Eye (tissue), 1 donor: Measurements from ENCODE around the gene GUCA1A.
A peak's percentile ranks its signal among the peaks of the same experiment; 100 is the strongest.

Experiments
- DNase-seq: peaks from one replicate; pipeline ENCODE4 v3.0.0-alpha.2; 2015

GUCA1A gene

DNA sequence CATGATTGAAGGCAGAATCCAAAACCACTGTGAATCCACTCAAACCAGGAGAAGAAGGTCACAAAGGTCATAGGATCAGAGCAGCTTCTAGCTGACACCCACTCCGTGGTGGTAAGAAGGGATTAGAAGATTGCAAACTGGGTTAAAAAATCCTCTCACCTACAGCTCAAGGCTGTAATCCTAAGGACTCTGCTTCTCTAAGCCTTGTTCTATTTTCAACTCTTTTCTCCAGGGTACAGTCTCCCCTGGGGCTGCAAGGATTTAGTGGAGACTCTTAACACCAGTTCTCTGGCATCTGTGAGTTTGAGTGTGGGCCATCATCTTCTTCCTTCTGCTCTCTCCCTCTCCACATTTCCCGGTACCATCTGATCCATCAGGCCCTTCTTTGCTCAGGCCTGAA lies at the start of gene GUCA1A:
GUCA1A (plus strand) TSS at position 264 of the 400 bp plus-strand sequence. CDS start 250 bp downstream, outside the sequence.
- DNase-seq: no peak

DNA sequence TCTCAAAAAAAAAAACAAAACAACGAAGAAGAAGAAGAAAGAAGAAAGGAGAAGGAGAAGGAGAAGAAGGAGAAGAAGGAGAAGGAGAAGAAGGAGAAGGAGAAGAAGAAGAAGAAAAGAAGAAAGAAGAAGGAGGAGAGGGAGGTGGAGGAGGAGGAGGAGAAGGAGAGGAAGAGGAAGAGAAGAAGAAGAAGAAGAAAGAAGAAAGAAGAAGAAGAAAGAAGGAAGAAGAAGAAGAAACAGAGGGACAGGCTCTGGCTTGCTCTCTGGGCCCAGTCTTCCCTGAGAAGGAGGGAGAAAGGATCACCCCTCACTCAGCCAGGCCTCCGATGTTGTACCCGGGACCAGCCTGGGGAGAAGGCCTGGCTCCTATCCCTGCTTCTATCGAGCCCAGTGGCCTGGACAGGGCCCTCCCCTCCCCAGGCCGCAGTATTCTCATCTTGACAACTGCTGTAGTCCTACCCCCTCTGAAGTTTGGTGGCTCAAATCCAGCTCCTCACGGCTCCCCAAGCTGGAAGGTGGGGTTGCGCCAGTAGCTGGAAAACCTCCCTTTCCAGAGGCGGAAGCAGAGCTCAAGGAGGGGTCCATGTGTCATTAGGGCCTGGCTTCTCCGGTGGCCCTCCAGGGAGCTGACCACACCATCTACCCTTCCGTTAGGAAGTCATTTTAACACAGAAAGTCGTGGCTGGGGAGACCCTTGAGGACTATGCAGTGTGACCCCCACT lies 49.6 kb upstream of the GUCA1A start:
- no peak for DNase-seq

DNA sequence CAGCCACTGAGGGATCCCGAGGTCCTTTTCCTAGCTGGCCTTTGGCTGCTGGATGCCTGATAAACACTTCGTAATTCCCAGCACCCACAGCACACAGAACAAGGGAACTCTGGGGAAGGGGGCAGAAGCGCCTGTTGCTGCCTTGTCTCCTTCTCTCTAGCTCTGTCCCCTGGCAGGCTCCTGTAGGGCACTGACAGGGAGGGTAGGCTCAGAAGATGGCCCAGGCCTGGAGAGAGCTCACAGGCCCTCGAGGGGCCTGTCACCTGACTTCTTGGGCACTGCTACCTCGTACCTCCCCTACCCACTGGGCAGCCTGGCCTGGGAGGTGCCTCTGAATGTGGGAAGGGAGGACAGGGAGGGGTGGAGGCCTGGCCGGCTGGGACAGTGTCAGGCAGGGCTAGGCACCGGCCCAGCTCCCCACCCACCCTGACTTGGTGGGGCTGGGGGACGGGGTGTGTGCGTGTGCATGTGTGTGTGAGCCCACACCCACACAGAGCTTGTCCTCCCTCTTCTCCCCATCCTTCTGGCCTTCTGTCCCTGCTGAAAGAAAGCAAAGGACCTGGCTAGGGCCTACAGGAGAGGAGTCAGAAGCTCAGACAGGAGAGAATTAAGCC lies 48.8 kb upstream of the GUCA1A start:
- DNase-seq: no peak

DNA sequence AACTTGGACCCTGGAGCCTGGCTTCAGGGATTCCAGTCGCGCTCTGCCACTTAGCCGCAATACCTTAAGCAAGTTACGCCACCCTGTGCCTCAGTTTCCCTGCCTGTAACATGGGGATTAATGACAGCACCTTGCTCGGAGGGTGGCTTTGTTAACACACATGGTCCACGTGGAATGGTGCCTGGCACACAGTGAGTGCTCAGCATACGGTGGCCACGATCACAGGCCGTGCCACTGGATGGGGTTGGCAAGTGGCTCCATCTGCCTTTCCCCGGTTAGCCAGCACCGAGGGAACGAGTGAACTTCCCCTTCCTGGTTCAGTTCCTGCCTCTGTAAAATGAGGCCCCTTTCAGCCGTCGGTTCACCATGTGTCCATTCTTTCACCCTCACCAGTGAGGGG lies 47.9 kb upstream of the GUCA1A start:
- no peak for DNase-seq

DNA sequence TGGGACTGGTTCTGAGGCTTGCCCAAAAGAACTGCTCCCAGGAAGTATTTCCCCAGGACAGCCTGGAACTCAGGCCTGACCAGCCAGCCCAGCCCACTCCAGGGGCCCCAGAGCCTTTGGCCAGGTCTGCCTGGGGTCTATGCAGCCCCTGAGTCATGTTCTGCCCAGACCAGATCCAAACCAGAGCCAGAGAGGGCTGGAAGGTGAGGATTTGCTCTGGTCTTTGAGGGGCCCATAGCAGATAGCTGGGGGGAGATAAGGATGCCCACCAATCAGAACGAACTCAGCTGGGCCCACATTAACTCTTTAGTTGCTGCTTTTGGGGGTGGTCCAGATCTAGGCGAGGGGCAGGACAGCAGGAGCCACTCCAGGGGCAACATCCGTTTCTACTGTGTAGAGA lies 47.5 kb upstream of the GUCA1A start:
- no peak for DNase-seq

DNA sequence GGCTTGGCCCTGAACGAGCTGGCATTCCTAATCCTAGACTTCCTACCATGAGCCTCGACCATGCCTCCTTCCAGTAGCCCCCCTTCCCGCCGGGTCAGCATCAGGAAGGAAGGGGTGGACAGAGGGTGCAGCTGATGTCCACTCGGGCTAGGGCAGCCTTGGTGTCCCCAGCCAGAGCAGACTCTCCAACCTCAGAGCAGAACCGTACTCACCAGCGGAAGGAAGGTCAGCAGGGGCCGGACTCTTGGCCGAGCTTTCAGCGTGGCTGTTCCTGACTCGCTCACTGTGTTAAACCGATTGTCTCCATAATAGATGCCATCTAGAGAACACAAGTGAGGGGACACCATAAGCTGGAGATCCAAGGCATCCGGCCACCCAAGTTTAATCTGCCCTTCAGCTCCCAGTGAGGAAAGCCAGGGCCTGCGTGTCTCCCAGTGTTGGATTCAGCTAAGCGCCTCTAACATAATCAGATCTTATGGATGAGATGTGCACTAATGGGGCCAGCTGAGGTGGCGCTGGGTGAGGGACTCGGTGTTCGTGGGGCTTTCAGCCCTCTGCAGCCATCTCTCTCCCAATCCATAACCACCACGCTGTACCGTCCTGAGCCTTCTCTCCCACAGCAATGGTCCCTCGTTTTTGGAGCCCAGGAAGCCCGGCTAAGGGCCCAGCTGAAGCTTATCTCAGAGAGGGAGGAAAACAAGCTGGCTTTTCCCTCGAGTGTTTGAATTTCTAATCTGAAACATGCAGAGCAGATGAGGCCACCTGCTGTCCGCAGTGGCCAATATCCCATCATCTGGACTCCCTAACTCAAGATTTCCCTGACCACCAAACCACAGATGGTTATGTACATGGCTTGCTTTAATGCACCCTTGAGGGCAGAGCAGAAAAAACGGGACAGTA lies 44.5 kb upstream of the GUCA1A start:
- peak; percentile 34 for DNase-seq

DNA sequence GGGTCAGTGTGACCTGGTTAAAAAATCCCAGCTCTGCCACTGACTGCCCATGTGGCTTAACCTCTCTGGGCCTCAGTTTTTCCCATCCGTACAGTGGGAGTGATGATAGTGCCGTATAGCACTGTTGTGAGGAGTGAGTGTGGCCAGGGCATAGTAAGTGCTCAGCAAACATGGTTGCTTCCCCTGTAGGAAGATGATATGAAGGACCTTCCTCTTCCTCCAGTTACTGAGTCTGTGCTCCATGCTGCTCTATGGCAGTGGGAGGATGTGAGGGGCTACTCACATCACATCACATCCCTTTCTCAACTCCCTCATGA lies 43.8 kb upstream of the GUCA1A start:
- no peak for DNase-seq

DNA sequence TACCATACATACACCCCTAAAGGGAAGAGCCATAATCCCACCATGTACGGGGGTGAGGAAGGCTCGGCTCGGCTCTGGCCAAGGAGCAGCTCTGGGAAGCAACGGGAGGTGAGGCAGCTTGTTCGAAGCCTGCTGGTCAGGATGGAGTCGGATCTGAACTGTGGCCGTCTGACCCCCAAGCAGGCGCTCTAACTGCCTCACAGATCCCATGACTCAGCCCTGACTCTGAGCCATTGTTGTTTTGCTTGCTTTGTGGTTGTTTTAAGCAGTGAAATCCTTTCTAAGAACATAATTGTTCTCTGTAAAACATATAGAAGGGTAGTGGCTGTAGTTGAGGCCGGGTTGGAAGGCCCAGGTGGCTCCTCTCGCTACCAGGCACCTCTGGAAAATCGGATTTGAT lies 41.6 kb upstream of the GUCA1A start:
- DNase-seq: no peak

DNA sequence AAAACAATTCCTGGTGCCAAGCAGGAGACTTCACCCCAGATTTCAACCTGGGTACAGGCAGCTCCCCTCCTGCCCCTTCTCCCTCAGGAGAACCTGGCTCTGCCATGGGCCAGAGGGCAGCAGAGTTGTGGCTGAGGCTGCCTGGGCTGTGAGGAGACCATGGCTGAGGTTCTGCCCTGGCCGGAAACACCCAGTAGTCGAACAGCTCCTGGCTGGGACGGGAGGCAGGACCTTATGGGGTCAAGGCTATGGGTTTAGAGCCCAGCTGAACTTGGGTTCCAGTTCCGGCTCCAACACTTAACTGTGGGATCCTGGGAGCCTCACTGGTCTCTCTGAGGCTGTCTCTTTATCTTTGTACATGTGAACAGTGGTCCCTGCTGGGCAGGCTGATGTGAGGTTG lies 39.2 kb upstream of the GUCA1A start:
- no peak for DNase-seq

DNA sequence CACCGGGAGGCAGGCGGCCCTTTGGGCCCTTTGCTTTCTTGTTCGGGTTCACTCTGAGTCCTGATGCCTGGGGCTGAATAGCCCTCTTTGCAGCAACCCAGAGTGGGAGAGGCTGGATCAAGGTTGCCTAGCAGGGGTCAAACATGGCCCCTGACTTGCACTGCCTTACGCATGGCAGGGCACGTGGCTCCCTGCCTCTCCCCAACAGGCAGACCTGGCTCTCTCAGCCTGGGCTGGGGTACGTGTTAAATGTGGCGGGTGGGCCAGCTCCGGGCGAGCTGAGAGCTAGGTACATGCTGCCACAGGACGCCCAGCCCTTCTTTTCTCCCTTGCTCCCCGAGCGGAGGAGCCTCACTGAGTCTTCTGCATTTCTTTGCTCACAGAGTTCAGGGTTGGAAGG lies 38.0 kb upstream of the GUCA1A start:
- DNase-seq: no peak

DNA sequence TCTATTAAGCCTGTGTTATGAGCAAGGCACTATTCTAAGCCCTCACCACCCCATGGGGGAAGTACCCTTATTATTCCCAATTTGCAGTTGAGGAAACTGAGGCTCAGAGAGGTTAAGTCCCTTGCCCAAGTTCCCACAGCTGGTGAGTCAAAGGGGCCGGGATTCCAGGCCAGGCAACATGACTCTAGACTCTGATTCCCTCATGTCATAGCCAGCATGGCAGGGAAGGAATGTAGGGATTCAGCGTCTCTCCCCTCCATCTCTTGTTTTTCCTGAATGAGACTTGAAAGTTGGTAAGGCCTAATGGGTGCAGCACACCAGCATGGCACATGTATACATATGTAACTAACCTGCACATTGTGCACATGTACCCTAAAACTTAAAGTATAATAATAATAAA lies 37.4 kb upstream of the GUCA1A start:
- DNase-seq: no peak

DNA sequence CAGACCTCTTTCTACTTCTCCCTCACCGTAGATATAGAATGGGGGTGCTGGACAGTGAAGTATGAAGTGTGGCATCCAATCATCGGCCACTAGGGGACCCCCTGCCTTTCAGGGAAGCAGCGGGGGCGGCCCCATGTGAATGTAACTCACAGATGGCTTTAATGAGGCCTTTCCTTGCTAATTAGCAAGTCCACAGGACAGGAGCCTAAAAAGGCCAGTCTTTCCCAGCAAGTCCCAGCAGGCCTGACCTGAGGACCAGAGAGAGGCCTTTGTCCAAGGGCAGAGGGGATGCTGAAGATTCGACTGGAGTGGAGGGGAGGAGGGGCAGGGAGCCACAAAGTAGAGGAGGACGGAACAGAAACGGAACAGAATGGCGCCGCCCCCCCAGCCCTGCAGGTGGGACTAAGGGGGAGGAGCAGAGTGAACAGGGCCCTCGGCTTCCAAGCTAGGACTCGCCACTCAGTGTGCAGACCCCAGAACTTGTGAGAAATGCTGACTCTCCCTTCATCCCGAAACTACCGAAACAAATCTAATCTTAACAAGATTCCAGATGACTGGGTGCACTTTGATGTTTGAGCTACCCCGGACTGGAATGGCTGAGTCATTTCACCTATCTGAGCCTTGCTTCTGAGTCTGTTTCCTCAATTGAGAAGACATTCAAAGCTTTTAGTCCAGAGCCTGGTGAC lies 36.5 kb upstream of the GUCA1A start:
- DNase-seq: peak; percentile 85

DNA sequence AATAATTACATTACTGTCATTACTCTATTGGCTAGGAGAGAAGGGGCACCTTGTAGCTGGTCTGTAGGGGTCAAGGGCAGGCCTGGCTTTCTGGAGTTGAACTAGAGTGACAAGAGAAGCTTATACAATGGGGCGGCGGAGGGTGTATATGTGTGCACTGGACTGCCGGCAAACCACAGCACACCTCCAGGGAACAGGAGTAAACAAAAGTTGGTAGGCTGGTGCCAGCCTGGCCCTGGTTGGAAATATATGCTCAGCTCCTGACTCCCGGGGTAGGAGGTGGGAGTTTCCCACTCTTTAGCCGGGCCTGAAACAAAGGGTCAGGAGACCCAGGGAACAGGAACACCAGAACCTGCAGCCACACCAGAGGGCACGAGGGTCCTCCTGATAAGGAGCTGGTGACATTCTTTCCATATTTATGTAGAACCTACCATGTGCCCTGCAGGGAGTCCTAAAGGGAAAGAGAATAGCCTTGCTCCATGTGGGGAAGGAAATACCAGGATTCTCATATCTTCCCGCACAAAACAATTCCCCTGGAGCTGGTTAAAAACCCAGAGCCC lies 35.9 kb upstream of the GUCA1A start:
- DNase-seq: no peak

DNA sequence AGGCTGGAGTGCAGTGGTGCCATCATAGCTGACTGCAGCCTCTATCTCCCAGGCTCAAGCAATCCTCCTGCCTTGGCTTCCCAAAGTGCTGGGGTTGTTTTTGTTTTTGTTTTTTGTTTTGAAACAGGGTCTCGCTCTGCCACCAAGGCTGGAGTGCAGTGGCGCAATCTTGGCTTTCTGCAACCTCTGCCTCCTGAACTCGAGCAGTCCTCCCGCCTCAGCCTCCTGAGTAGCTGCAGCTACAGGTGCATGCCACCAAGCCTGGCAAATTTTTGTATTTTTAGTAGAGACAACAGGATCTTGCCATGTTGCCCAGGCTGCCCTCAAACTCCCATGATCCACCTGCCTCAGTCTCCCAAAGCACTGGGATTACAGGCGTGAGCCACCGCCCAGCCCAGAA lies 35.0 kb upstream of the GUCA1A start:
- no peak for DNase-seq

DNA sequence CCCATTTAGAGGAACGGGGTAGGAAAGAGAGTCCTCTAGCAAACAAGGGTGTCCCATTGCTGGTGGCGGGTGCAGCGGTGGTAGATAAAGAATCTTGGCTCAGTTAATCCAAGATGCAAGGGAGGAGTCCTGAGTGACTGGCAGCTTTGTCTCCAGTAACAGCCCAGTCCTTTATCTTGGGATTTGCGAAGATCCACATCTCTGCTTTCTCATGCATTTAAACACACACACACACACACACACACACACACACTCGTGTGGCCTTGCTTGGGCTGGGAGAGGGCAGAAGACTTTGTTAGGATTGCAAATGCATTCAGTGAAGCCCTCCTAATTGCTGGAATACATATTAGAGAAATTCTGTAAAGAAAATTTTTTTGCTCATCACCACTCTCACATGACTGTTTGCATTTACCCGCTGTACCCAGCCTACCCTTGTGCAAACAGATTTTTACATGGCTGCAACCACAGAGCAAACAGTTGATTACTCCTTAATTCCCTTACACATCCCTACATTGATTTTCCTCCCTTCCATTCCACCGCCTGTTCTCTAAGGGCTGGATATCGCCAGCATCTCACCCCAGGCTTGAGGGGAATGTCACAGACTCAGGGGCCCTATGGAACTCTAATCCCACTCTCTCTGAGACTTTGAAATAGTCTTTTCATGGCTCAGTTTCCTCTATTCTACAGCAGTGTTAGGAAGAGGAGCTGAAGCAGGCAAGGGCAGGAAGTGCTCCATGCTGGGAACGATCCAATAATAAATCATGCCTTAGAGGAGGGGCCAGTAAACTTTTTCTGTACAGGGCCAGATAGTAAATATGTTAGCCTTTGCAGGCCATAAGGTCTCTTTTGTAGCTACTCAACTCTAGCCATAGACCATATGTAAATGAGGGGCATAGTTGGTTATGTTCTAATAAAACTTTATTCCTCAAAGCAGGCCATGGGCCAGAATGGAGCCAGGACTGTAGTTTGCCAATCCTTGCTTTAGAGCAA lies 34.2 kb upstream of the GUCA1A start:
- DNase-seq: no peak

DNA sequence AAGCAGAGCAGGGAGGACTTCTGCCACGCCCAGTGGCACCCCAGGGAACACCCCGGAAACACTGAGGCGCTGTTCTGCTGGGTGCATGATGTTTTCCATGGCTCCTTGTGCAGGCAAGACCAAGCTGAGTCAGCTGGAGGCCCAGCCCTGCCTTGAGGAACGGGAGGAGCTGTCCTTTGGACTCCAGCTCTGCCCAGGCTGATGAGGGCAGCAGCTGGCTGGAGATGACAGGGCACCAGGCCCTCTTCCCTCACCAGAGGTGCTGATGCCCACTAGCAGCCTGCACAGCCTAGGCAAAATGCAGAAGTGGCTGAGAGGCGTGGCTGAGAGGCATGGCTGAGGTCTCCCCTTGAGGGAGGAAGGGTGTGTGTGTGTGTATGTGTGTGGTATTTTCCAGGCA lies 33.1 kb upstream of the GUCA1A start:
- DNase-seq: no peak

DNA sequence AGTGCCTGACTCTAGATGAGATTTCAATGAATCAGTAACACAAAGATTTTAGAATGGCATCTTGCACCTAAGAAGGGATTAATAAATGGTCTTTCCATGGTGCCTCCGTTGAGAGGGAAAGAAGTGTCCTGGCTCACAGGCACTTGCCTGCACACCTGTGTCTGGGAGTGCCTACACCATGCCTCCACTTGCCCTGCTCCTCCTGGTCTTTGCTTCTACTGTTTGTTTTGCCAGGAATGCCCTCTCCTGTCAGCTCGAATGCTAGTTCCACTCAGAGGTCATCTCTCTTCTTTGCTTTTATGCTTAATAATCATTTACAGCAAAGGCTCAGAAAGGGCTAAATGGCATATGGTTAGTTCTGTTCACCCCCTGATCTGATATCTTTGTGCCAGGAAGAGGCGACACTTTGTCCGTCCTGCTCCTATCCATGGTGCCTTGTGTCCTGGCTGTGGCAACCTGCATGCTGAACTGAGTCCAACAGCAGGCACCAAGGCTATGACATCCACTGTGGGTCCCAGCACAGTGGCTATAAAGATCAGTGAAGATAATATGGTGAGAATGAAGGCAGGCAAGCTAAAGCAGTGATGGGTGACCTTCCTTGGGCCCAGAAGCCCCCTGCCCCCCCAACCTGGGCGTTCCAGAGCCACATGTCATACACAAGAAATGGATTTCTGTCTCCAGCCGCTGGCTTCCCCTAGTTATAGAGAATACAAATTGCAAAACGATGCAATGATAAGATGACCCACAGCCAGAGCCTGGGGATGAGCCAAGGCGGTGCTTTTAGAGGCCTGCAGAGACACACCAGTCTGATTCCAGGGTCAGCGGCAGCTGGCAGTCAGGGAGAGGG lies 32.2 kb upstream of the GUCA1A start:
- DNase-seq: no peak

DNA sequence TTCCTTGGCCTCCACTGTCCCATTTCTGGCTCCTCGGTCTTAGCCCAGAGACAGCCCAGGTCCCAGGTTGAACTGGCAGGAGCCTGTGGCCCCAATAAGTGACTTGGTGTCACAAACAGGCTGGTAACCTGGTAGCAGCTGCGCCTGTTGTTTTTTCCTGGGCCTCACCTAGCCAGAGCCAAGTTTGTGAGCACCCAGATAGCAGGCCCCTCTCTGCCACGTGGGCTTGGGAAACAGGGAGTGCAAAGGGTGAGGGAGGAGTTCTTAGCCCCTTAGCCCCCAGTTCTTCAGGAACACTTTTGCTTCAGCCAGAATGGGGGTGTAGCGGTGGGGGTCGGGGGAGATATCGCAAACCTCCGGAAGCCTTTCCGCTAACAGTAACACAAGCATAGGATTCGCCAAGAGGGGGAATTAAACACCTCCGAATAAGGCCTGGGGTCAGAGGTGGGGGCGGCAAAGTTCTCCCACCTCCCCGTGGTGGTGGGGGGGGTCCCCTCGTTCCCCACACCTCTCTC lies 31.5 kb upstream of the GUCA1A start:
- no peak for DNase-seq

DNA sequence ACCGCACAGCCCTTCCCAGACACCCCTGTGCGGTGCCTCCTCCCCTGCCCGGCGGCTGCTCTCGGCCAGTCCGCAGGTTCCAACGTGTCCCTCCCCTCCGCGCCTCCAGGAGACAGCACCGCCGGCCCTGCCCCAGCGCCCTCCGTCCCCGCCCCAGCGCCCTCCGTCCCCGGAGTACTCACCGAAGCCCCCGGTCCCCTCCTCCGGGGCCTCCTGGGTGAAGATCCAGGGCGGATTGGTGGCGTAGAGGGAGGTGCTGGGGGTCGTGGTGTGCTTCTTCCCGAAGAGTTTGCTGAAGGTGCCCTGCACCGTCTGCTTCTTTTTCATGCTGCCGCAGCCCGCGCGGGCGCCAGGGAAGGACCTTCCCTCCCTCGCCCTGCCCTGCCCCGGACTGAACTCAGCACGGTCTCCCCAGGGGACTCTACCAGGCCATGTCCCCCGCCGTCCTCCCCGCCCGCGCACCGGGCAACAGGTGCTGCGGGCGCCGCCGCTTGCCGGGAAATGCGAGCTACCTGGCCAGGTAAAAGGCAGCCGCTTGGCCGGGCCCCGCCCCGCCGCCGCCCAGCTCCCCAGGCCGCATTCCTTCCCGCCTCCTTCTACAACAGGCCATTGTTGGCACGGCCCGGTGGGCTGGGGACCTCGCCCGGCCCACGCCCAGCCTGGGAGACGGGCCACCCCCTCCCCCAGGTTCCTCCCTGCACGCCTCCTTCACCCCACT lies 30.9 kb upstream of the GUCA1A start, which contains the start of gene C6orf132:
C6orf132 (minus strand) TSS at position 503 of the 718 bp plus-strand sequence; CDS start at position 327, 176 bp downstream.
- peak; percentile 57 for DNase-seq

DNA sequence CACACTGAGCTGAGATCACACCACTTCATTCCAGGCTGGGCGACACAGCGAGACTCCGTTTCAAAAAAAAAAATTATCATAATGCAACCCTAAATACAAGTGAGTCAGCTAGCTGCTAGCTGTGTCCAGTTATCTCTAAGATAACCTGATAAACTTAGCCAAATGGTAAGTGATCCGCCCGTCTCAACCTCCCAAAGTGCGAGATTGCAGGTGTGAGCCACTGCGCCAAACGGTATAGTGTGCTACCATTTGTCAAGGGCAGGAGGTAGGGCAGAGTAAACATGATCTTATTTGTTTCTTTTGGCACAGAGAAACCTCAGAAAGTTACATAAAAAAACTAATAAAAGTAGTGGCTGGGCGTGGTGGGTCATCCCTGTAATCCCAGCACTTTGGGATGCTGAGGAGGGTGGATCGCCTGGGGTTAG lies 26.0 kb upstream of the GUCA1A start:
- no peak for DNase-seq
